Activated CD4-positive, alpha-beta T cell treated with anti-CD3 and anti-CD28 coated beads for 24 hours (primary cell): ENCODE measurements around the gene PHACTR3.

Source experiments
- DNase-seq, 2 donors: peaks; one replicate each; pipeline ENCODE4 v3.0.0-alpha.2; 2020; ENCODE audit warnings: low read depth in 2 of 2

The PHACTR3 gene

DNA sequence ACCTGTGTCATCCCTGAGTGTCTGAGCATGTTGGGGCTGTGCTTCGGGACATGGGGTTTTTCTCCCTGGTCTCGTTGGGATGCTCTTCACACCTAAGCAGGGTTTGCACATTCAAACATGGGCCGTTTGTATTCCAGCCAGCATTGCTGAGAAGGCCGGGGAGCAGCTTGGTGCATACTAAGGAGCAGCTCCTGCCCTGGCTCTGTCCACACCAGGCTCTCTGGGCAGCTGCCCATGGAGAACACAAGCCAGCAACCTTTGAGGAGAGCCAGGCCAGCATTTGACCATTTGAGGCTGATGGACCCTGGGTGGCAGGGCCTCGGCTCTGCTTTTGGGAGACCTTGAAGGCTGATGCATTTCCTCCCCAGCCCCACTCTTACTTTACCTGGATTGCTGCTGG is 92.1 kb downstream of the PHACTR3 start:
- no peak for DNase-seq

DNA sequence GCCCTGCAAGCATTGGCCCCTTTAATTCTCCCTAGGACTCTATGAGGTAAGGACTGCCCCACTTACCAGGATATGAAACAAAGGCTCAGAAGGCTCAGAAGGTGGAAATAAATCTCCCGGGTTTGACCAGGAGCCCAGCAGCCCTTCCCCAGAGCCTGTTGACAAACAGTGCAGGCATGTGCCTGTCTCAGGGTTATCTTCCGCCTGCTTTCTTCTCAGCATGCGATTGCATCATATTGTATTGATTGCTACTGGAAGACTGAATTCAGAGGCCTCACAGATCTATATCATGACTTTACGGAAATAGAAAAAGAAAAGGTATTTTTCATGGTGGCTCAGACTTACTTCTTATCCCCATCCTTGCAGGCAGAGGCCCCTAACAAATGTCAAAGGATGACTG is 92.7 kb downstream of the PHACTR3 start:
- no peak for DNase-seq

DNA sequence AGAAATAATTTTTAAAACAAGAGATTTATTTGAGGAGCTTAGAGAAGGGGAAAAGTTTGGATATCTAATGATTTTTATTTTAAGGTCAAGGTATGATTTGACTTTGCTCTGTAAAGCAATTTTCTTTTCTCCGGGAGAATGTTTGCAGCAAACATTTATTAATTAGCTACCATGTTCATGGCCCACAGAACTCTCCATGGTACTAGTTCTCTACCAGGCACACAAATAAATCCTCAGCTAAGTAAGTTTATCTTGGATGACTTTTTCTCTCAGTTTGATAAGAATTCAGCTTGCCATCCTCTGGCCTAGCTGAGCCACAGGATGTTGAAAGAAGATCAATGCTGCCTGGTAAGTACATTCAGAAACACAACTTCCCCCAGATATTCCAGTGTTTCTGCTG is 94.3 kb downstream of the PHACTR3 start:
- no peak for DNase-seq

DNA sequence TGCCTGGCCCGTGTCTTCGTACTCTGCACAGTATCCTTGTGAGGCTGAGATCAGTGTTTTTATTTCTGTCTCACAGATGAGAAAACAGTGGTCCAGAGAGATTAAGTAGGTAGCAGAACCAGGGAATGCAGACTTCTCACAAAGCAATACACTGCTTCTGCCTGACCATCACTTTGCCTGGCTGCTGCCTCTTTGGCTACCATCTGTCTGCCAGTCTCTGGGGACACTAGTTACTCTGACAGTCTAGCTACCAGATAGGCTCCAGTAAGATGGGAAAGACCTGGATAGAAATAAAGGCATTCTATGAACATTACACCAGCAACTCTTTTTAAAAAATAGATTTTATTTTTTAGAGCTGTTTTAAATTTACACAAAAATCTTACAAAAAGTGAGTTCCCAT is 96.9 kb downstream of the PHACTR3 start:
- no peak for DNase-seq

DNA sequence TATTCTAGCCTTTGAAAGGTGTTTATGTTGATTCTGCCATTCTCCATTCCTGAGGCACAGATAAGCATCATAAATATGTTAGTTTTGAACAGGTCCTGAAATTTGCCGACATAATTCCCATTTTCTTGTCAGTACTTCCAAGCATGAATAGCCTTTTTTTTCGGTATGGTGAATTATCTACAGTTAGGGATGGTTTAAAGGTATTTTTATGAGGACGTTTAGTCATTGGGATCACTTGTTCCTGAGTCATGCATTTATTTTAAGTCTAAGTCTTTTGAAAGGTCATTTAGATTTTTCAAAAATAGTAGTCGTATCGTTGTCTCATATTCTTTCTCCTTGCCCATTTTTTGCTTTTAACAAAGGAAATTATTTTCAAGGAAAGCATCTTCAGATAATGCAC is 98.7 kb downstream of the PHACTR3 start:
- DNase-seq, result no peak

DNA sequence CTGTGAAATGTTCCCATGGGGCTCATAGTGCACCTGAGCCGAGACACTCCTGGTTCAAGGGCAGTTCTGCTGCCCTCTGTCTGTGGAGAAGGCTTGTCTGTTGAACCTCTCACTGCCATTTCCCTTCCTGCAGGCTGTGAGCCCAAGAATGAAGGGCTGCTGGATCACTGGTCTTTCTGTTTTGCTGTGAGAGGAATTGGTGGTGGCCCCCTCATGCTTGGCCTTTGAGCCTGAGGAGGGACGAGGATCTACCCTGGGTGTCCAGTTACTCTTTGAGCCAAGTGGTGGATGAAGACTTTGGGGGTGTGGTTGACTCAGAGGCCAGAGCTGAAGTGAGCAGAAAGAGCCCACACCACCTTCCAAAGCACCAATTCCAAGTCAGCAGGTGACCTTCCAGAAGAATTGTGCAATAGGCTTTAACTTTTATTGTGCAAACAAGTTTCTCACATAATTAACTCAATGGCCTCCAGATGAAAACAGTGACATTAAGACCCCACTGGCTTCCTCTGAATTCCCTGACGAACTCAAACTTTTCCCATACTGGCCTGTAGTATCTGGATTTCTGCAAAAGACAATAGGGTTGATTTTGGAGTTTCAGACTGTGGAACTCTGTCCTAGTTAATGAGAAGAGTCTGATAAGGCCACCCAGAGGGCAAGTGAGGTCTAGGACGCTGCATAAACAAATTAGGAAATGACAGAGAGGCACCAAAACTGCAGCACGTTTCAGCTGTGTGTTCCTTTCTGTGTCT is 101.5 kb downstream of the PHACTR3 start:
- no peak for DNase-seq

DNA sequence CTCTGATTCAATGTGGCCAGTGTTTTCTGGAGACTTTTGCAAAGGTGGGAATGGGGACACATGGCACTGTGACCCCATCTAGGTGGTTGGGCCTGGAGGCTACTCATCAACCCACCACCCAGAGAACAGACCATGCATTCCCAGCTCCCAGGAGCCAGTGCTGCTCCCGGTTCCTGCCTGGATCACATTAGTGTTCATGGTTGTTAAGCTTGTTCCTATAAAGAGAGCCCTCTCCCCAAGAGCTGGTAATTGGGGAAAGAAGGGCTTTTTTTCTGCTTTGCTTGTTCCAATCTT is 102.0 kb downstream of the PHACTR3 start:
- no peak for DNase-seq

DNA sequence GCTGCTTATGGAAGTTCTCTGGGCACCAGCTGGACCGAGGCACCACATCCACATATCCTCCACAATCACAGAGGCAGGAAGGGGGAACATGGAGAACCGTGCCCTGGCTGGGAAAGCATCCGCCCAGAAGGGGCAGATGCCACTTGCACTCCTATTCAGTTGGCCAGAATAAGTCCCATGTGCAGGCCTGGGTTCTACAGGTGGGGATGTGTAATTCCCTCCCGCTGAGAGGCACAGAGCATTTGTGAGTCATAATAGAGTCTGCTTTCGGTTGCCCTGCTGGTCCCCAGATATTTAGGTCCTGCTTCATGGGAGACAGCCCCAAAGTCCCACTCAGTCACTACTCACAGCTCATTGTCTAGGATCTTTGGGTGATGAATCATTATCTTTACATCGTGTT is 104.0 kb downstream of the PHACTR3 start:
- no peak for DNase-seq

DNA sequence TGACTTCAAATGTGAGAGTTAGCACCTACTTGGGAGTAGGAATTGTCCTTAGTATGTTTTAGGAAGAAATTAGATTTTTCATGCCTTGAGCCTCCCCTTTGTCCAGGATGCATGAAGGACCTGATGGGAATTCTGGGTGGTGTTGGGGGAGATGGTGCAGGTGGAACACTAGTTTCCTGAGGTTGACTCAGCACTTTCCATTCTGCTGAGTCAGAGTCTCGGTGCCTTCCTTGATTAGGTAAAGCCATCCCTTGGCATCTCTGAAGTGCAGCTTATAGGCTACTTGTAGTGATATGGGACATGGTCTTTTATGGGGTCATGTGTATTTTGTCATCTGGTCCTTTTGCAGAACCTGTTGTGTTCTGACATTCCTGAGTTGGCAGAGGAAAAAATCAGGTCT is 105.3 kb downstream of the PHACTR3 start:
- DNase-seq, result no peak

DNA sequence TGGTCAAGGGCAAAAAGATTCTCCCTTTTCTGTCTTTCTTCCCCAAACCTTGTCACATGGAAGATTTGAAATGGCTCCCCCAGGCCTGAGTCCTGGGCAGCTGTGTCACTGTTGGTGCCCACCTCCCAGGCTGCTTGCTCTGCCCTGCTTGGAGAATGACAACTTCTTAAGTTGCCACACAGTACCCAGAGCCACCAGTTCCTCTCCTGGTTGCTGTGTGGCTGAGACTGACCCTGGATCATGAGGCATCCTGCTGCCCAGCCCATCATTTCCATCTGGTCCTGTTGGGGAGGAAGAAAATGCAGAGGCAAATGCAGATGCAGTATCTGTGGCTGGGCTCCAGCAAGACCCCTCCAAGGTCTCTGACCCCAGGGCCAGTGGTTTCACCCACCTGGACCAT is 113.7 kb downstream of the PHACTR3 start:
- no peak for DNase-seq

DNA sequence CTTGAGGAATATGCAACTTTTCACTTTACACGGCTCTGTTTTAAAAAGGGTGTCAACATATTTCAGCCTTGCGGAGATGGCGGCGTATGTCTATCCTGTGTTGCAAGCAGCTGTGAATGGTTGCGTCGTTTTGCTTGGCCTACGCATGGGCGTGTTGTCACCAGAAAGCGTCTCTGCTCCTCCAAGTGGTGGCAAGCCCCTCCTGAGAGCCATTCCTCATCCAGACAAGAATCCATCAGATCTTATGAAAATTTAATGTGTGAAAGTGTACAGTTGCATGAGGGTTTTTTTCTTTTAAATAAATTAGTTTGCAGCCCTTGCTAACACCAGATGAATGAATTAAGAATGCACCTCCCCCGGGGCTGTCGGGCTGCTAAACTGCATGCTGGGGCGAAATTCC is 114.4 kb downstream of the PHACTR3 start:
- DNase-seq, result no peak

DNA sequence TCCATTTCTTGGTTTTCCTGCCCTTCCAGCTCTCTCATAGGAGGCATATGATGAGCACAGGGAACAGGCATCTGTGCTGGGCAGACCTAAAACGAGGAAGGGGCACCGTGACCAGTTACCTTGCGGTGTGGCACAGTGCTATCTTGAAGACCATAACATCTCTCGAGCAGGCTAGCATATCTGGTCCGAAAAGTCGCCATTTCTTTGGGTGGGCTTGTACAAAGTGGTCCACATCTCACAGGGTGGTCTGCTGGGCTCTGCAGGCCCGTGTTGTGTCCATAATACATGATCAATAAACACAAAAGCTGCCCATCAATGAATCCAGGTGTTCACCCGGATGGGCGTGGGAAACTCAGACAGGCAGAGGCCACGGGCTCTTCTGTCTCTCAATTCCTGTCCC is 115.7 kb downstream of the PHACTR3 start:
- no peak for DNase-seq

DNA sequence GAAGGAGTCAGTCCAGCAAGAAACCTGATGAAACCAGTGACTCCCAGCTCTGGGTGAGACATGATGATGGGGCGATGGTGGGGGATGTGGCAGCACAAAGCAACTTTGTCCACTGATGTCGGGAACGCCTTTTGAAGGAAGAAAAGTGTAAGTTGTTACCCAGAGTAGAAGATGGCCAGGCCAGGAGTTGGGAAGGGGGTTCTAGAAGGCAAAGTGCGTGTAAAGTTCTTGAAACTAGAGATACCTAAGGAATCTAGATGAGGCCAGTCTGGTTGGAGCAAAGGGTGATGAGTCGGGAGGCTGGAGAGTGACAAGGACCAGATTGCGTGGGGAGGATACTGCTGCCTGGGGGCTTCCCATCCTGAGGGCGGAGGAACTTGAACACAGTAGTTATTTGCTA is 117.0 kb downstream of the PHACTR3 start:
- no peak for DNase-seq

DNA sequence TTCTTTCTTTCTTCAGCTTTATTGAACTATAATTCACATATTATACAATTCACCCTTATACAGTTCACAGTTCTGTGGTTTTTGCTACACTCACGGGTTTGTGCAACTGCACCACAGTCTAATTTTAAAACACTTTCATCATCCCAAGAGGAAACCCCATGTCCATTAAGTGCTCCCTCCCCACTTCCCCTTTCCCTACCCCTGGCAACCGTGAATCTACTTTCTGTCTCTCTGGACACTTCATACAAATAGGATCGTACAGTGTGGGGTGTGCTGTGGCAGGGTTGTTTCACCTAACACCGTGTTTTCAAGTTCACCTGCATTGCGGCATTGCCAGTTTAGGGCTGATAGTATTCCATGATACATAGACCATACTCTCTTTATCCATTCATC is 118.8 kb downstream of the PHACTR3 start:
- no peak for DNase-seq

DNA sequence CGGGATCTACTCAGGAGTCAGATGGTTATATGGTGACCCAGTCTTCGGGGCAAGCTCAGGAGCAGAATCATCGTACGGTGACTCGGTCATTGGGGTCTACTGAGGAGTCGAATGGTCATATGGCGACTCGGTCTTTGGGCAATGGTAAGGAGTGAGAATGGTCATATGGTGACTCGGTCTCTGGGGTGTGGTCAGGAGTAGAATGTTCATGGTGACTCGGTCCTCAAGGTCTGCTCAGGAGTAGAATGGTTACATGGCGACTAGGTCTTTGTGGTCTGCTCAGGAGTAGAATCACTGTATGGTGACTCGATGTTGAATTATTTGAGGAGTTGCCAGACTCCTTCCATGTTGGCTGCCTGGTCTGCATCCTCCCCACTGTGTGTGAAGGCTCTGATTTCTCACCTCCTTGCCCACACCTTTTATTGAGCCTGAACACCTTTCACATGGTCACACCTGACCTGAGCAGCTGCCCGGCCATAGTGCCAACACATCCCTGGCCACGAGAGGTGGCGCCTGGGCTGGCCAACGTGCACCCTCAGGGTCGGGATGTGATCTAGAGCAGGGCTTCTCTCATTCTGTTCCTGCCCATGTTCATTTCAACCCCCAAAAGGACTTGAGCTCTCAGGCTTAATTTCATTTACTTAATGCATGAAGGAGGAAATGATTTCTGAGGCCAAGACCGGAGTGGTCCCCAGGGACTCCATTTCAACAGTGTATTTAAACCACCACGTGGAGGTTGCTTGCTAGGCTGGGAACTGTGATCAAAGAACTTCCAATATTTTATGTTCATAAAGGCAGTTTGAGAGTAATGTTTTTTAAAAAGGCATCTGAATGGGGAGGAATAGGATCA is 119.5 kb downstream of the PHACTR3 start:
- no peak for DNase-seq

DNA sequence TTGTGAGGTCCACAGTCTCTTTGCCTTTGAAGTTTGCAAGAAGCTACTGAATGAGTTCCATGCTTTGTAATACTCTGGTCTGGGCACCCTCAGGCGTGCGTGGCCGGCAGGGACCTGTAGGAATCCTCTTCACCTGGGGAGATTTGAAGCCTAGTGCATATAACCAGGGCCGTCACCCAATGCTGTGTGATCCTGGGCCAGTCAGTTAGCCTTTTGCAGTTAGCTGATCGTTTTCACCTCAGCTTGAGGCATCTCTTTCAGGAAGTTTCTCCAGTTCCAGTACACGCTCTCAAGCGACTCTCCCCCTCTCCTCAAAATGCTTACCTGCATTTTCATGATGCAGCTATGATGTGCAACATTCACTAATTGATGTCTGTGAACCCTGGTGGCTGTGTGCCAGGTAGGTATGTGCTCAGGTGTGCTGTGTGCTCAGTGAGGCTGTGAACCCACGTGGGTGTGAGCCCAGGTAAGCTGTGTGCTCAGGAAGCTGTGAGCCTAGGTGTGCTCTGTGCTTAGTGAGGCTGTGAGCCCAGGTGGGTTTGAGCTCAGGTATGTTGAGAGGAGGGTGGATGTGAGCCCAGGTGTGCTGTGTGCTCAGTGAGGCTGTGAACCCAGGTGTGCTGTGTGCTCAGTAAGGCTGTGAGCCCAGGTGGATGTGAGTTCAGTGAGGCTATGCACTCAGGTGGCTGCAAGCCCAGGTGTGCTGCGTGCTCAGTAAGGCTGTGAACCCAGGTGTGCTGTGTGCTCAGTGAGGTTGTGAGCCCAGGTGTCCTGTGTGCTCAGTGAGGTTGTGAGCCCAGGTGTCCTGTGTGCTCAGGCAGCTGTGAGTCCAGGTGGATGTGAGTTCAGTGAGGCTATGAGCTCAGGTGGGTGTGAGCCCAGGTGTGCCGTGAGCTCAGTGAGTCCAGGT is 120.4 kb downstream of the PHACTR3 start:
- DNase-seq, result no peak

DNA sequence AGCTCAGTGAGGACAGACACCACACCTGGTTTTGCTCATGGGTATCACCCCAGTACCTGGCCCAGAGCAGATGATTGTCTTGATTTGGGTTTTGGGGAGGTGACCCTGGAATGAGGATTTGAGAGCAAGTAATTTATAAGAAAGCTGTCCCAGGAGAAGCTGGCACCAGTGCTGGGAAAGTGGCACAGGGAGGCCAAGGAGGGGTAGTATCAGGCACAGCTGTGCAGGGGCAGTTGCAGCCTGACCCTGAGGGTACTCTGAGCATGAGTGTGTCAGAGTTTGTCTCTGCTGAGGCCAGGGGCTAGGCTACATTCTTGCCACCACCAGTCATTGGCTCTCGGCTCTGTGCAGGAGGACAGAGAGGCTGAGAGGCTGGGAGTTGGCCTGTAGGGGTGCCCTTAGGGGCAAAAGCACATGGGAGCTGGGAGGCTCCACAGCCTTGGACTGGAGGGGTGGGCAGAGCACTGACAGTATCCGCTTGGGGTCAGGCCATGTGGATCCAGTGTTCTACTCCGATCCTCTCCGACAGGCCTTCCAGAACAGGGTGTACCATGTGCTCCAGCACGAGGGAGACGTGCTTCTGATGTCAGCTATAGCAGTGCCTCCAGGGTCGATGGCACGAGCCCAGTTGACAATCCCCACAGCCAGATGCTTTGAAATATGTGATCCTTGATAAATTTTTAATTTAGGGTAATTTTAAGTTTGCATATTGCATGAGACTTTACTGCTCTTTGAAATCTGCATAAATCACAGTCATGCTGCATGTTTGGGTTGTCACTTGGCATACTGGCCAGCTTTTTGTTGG is 121.3 kb downstream of the PHACTR3 start:
- DNase-seq, result no peak

DNA sequence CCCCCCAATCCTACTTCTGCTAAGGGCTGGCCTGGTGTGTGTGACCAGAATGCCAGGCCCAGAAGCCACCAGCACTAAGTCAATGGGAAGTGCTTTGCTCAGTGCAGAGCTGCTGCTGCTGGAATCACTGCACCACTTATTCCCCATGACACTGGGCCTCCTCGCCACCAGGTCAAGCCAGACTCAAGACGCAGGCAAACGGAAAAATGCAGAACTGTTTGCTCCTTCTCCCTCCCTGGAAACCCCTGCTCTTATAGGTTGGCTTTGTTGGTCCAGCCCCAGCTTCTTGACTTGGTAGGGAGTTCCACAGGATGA is 121.9 kb downstream of the PHACTR3 start:
- DNase-seq, result no peak

DNA sequence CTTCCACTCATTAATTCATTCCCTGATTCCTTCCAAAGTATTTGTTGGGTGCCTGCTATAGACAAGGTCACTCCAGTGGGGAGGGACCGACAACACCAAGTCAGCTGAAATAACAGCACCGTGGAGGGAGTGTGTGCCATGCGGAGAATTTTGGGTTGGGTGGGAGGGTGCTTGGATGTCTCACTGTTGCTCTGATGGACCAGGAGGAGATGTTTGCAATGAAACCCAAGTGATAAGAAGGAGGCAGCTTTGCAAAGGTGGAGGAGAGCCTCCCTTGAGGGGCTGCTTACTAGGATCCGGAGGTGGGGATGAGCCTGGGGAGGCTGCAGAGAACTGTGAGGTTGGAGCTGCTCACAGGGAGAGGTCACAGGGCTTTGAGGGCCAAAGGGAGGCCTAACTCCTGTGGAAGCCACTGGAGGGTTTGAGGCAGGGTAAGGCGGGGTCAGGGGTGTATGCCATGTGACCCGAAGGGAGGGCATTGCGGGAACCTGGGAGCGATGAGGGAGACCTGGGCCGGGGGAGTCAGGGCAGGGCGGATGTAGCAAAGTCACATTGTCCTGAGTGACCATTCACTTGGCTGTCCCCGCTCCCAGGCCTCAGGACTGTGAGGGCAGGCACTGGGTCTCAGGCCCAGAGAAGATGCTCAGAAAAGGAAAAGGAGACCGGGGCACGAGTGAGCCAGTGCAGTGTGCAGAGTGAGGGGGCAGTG is 124.5 kb downstream of the PHACTR3 start:
- DNase-seq, result no peak

DNA sequence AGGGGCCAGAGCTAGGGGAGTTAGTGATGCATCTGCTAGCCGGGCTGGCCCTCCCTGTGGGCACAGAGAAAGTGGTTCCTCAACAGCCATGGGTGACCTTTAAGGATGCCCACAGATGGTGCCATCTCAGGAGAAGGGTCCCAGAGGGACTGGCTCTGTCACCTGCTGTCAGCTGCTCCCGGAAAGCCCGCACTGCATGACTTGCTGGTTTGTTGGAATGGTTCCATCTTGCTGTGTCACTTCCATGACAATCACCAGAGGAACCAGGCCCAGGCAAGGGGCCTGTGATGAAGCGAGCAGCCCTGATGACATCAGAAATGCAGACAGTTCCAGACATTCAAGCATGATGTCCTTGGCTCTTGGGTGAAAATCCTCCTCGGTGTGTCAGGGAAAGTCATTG is 125.2 kb downstream of the PHACTR3 start:
- DNase-seq, result no peak

DNA sequence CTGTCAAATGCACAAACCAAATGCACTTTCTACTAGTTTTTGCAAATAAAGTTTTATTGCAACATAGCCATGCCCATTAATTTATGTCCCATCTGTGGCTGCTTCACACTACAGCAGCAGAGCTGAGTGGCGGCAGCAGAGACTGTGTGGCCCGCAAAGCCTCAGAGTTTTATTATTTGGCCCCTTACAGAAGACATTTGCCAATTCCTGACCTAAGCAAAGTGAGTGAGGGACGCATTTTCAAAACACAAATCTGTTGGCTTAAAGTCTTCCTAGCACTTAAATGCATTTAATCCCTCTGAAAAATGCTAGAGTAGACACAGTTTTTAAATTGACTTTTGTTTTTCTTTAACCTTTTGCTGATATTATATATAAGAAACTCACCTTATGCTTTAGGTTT is 126.4 kb downstream of the PHACTR3 start:
- DNase-seq, result no peak
